ENCODE data around the gene RWDD3. TPM values are rescaled to one million over a fixed set of nuclear protein-coding genes. Genes with fewer than 3 reads are reported as not detected.
A peak's percentile ranks its signal among the peaks of the same experiment; 100 is the strongest.

RWDD3 gene
- total and polyA plus RNA-seq, 2 of the 13 experiments (the other 11 are each of a cell fraction or from before 2014, with no cell fraction given): 18.3 to 21.2 TPM

DNA sequence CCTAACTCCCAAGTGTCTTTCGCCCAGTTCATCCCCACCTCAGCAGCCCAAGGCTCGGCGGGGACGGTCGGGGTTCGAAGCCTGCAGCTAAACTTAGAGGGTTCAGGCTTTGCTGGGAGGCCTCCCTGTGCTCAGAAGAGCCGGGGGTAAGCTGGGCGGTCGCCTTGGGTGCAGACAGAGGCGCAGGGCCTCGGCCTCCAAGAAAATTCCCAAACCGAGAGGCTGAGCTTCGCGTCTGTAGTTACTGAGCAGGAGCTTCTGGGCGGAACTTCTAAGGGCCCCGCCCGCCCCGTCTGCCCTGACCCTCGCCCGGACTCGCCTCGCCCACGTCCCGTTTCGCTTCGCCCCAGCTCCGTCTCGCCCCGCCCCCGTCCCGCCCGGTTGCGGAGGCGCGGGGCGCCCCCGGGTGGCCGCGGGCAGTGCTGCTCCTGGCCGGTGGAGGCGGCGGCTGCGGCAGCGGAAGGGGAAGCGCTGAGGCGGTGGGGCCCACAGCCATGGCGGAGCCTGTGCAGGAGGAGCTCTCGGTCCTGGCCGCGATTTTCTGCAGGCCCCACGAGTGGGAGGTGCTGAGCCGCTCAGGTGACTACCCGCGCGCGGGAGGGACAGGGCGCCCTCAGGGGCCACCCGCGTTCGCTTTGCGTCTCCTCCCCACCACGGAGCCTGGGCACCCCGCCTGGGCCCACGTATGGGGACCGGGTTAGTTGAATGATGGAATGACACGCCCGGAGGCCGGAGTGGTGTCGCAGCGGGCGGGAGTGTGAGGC, at the start of gene RWDD3 (continued):
- TF ChIP-seq, protein P1, sequence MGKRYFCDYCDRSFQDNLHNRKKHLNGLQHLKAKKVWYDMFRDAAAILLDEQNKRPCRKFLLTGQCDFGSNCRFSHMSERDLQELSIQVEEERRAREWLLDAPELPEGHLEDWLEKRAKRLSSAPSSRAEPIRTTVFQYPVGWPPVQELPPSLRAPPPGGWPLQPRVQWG (CRISPR knock-in tag; IDR thresholded peaks at IDR 0.05; ENCODE audit: borderline replicate concordance, low read depth): no peak
- TF ChIP-seq BRD4 (CRISPR knock-in tag; IDR thresholded peaks at IDR 0.05): peak; percentile 87; the same call in 1 of the 2 replicates
- peak; percentile 85 for TF ChIP-seq ZBED4 (CRISPR knock-in tag; IDR thresholded peaks at IDR 0.05; ENCODE audit: borderline replicate concordance)
- TF ChIP-seq ZNF552 (CRISPR knock-in tag; IDR thresholded peaks at IDR 0.05; ENCODE audit: borderline replicate concordance): no peak
- TF ChIP-seq RERE (CRISPR knock-in tag; IDR thresholded peaks at IDR 0.05; ENCODE audit: low read depth): peak; percentile 21; the same call in 1 of the 2 replicates
- no peak for TF ChIP-seq RBAK (CRISPR knock-in tag; IDR thresholded peaks at IDR 0.05)
- no peak for TF ChIP-seq KLF9 (CRISPR knock-in tag; IDR thresholded peaks at IDR 0.05; ENCODE audit: low read depth)
- no peak for TF ChIP-seq ZFP1 (CRISPR knock-in tag; IDR thresholded peaks at IDR 0.05)
- no peak for TF ChIP-seq ZBTB4 (CRISPR knock-in tag; IDR thresholded peaks at IDR 0.05; ENCODE audit: borderline replicate concordance)
- peak in 1 of 2 experiments; percentile 18; a peak in 1 of 4 replicates for TF ChIP-seq EP300 (IDR thresholded peaks at IDR 0.05; ENCODE audit: low read depth in 2 of 2, low read length in 2 of 2)
- no peak; the same call in 1 of the 2 replicates for TF ChIP-seq EP300 (CRISPR knock-in tag; IDR thresholded peaks at IDR 0.05; ENCODE audit: borderline replicate concordance)
- no peak for TF ChIP-seq CERS6 (CRISPR knock-in tag; IDR thresholded peaks at IDR 0.05)
- TF ChIP-seq KMT2B (CRISPR knock-in tag; IDR thresholded peaks at IDR 0.05): peak; percentile 83
- TF ChIP-seq TEAD2 (CRISPR knock-in tag; IDR thresholded peaks at IDR 0.05): 0 out of 2 replicates have a peak, but pooled peaks have one; percentile 22

Data from HepG2 (cell line).